ENCODE results near the gene SRPK2.
A peak's percentile ranks its signal among the peaks of the same experiment; 100 is the strongest.

SRPK2 gene

GRCh38 chr7:105403128-105403527 lies 14.4 kb upstream of the SRPK2 start:
- H3K9ac ChIP-seq (ENCODE audit: low read length), result no peak overlapping the region
- H3K79me2 ChIP-seq (ENCODE audit: insufficient read depth, low read length), result no peaks in the 10 kb centered on the region
- H3K27me3 ChIP-seq (ENCODE audit: insufficient read depth, low read length), result no peaks in the 10 kb centered on the region
- H3F3A ChIP-seq (ENCODE audit: insufficient read depth, low read length), result no peaks in the 10 kb centered on the region
- H3K27ac ChIP-seq (ENCODE audit: low read depth, low read length, poor library complexity, severe bottlenecking), result no peak overlapping the region
- H2AFZ ChIP-seq (ENCODE audit: low read length), result no peak overlapping the region
- H3K36me3 ChIP-seq (ENCODE audit: insufficient read depth, low read length), result no peaks in the 10 kb centered on the region
- no peaks in the 10 kb centered on the region for H3K9me3 ChIP-seq (ENCODE audit: low read length)
- TF ChIP-seq EZH2 (IDR thresholded peaks at IDR 0.05; ENCODE audit: borderline replicate concordance, low read length), result no peak
- TF ChIP-seq CTCF (IDR thresholded peaks at IDR 0.05; ENCODE audit: low read length), result no peak
- H3K4me3 ChIP-seq (ENCODE audit: low read depth, low read length, poor library complexity, severe bottlenecking), result no peak overlapping the region
- no peaks in the 10 kb centered on the region for H3K4me1 ChIP-seq (ENCODE audit: insufficient read depth, low read length, severe bottlenecking)
- no peaks in the 10 kb centered on the region for H3K9me2 ChIP-seq (ENCODE audit: low read depth, low read length)
- no peaks in the 10 kb centered on the region for H4K20me1 ChIP-seq (ENCODE audit: insufficient read depth, low read length)
- H3K4me2 ChIP-seq (ENCODE audit: low read length), result no peak overlapping the region

GRCh38 chr7:105402221-105403095 lies 13.7 kb upstream of the SRPK2 start:
- Histone ChIP-seq H4K20me1 (ENCODE audit: insufficient read depth, low read length) (no peaks in the 10 kb centered on the region), H3K4me1 (ENCODE audit: insufficient read depth, low read length, severe bottlenecking) (no peaks in the 10 kb centered on the region), H3K4me3 (ENCODE audit: low read depth, low read length, poor library complexity, severe bottlenecking) (no peak overlapping the region), H3K27me3 (ENCODE audit: insufficient read depth, low read length) (no peaks in the 10 kb centered on the region), H3K9ac (ENCODE audit: low read length) (no peak overlapping the region), H3F3A (ENCODE audit: insufficient read depth, low read length) (no peaks in the 10 kb centered on the region), H3K9me2 (ENCODE audit: low read depth, low read length) (no peaks in the 10 kb centered on the region), H3K4me2 (ENCODE audit: low read length) (no peak overlapping the region), H2AFZ (ENCODE audit: low read length) (no peak overlapping the region), H3K9me3 (ENCODE audit: low read length) (no peaks in the 10 kb centered on the region), H3K36me3 (ENCODE audit: insufficient read depth, low read length) (no peaks in the 10 kb centered on the region), H3K27ac (ENCODE audit: low read depth, low read length, poor library complexity, severe bottlenecking) (no peak overlapping the region), H3K79me2 (ENCODE audit: insufficient read depth, low read length) (no peaks in the 10 kb centered on the region)
- TF ChIP-seq EZH2 (IDR thresholded peaks at IDR 0.05; ENCODE audit: borderline replicate concordance, low read length) (no peak), CTCF (IDR thresholded peaks at IDR 0.05; ENCODE audit: low read length) (no peak)

DNA sequence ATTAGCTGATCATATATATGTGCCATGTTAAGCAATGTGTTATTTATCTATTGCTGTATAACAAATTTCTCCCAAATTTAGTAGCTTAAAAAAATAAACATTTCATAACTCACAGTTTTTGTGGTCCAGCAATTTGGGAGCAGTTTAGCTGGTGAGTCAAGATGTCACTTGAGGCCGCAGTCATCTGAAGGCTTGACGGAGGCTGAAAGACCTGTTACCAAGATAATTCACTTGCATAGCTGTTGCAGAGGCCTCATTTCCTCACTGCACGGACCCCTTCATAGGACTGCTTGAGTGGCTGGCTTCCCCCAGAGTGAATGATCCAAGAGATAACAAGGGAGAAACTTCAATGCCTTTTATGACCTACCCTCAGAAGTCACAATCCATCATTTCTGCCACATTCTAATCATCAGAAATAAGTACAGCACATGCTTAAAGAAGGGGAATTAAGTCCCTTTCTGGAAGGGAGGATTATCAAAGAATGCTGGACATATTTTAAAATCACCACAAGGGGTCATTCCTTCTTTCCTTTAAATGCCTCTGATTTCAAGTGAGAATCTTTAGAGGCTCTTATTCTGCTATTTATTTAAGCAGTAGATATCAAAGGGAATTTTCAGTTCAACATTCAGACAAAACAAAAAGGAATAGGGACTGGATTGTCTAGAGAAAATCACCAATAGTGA lies 10.5 kb upstream of the SRPK2 start:
- no peaks in the 10 kb centered on the region for H3K79me2 ChIP-seq (ENCODE audit: insufficient read depth, low read length)

More for the DNA sequence above, 10.5 kb upstream of the SRPK2 start:
- no peaks in the 10 kb centered on the region for H3K9me2 ChIP-seq (ENCODE audit: low read depth, low read length)
- H3K4me2 ChIP-seq (ENCODE audit: low read length), result no peak overlapping the region
- no peak overlapping the region for H3K27ac ChIP-seq (ENCODE audit: low read depth, low read length, poor library complexity, severe bottlenecking)
- H3K4me3 ChIP-seq (ENCODE audit: low read depth, low read length, poor library complexity, severe bottlenecking), result no peak overlapping the region
- TF ChIP-seq CTCF (IDR thresholded peaks at IDR 0.05; ENCODE audit: low read length) (peak; percentile 51), EZH2 (IDR thresholded peaks at IDR 0.05; ENCODE audit: borderline replicate concordance, low read length) (no peak)
- H4K20me1 ChIP-seq (ENCODE audit: insufficient read depth, low read length), result no peaks in the 10 kb centered on the region
- H3K4me1 ChIP-seq (ENCODE audit: insufficient read depth, low read length, severe bottlenecking), result no peaks in the 10 kb centered on the region
- H3F3A ChIP-seq (ENCODE audit: insufficient read depth, low read length), result no peaks in the 10 kb centered on the region
- no peaks in the 10 kb centered on the region for H3K9me3 ChIP-seq (ENCODE audit: low read length)
- H3K9ac ChIP-seq (ENCODE audit: low read length), result no peak overlapping the region
- no peak overlapping the region for H2AFZ ChIP-seq (ENCODE audit: low read length)
- no peaks in the 10 kb centered on the region; the same call in 1 of the 2 replicates for H3K27me3 ChIP-seq (ENCODE audit: insufficient read depth, low read length)
- no peaks in the 10 kb centered on the region for H3K36me3 ChIP-seq (ENCODE audit: insufficient read depth, low read length)

All from OCI-LY1 (cell line).